ENCODE data around the gene RIPK3. TPM values are rescaled to one million over a fixed set of nuclear protein-coding genes. Genes with fewer than 3 reads are reported as not detected.

The RIPK3 gene
- total RNA-seq, 1 donor from 2014 or later, result 3.5 TPM

GRCh38 chr14:24291446-24292117, 48.2 kb downstream of the RIPK3 start:
- DNase-seq (ENCODE audit: low spot score), result no peak
- intact Hi-C loops (cut with DNase I), result no loop called here

- intact Hi-C loops (cut with DNase I), result no loop called here
- DNase-seq (ENCODE audit: low spot score), result no peak
Observed at GRCh38 chr14:24290746-24291145, 49.0 kb downstream of the RIPK3 start.

- DNase-seq (ENCODE audit: low spot score), result no peak
- intact Hi-C loops (cut with DNase I), result no loop called here
Observed at GRCh38 chr14:24289649-24290280, 50.0 kb downstream of the RIPK3 start.

- intact Hi-C loops (cut with DNase I), result no loop called here
- no peak for DNase-seq (ENCODE audit: low spot score)
Observed at GRCh38 chr14:24286996-24287395, 52.8 kb downstream of the RIPK3 start.

Other genes with a start within 250 kb of the RIPK3 start
- gene PCK2, start 245.7 kb downstream of the RIPK3 start, total RNA-seq, result 2.2 TPM
- gene DCAF11, start 225.2 kb downstream of the RIPK3 start, total RNA-seq, result 54.1 TPM
- gene NRL, start 225.0 kb downstream of the RIPK3 start, total RNA-seq, result 2.4 TPM
- 112 TPM for gene FITM1, start 209.3 kb downstream of the RIPK3 start, total RNA-seq
- gene PSME1, start 203.8 kb downstream of the RIPK3 start, total RNA-seq, result 61.3 TPM
- 14.6 TPM for gene EMC9, start 198.4 kb downstream of the RIPK3 start, total RNA-seq
- gene PSME2, start 193.4 kb downstream of the RIPK3 start, total RNA-seq, result 49.7 TPM
- 31.3 TPM for gene RNF31, start 192.5 kb downstream of the RIPK3 start, total RNA-seq
- 44.8 TPM for gene IRF9, start 178.7 kb downstream of the RIPK3 start, total RNA-seq
- 5.7 TPM for gene REC8, start 167.9 kb downstream of the RIPK3 start, total RNA-seq
- 15.7 TPM for gene IPO4, start 151.2 kb downstream of the RIPK3 start, total RNA-seq
- 19.1 TPM for gene TM9SF1, start 144.6 kb downstream of the RIPK3 start, total RNA-seq
- not detected for gene TSSK4, start 134.3 kb downstream of the RIPK3 start, total RNA-seq
- 30.0 TPM for gene CHMP4A, start 126.5 kb downstream of the RIPK3 start, total RNA-seq
- 16.7 TPM for gene MDP1, start 123.9 kb downstream of the RIPK3 start, total RNA-seq
- gene NEDD8, start 107.6 kb downstream of the RIPK3 start, total RNA-seq, result 167 TPM
- 33.2 TPM for gene GMPR2, start 107.1 kb downstream of the RIPK3 start, total RNA-seq
- gene TINF2, start 97.4 kb downstream of the RIPK3 start, total RNA-seq, result 42.3 TPM
- 0.48 TPM for gene TGM1, start 76.8 kb downstream of the RIPK3 start, total RNA-seq
- gene RABGGTA, start 68.4 kb downstream of the RIPK3 start, total RNA-seq, result 13.3 TPM
- gene DHRS1, start 40.2 kb downstream of the RIPK3 start, total RNA-seq, result 8.5 TPM
- 28.3 TPM for gene NOP9, start 40.1 kb downstream of the RIPK3 start, total RNA-seq
- gene CIDEB, start 32.0 kb downstream of the RIPK3 start, total RNA-seq, result 2.4 TPM
- 2.2 TPM for gene LTB4R2, start 29.9 kb downstream of the RIPK3 start, total RNA-seq
- 1.8 TPM for gene LTB4R, start 28.5 kb downstream of the RIPK3 start, total RNA-seq
- gene ADCY4, start 4.9 kb downstream of the RIPK3 start, total RNA-seq, result 71.9 TPM
- 13.3 TPM for gene NFATC4, start 28.2 kb upstream of the RIPK3 start, total RNA-seq
- gene NYNRIN, start 59.0 kb upstream of the RIPK3 start, total RNA-seq, result 5.0 TPM
- 1.2 TPM for gene CBLN3, start 89.7 kb upstream of the RIPK3 start, total RNA-seq
- 23.5 TPM for gene KHNYN, start 90.0 kb upstream of the RIPK3 start, total RNA-seq
- 58.5 TPM for gene SDR39U1, start 102.8 kb upstream of the RIPK3 start, total RNA-seq
- 0.46 TPM for gene CMA1, start 168.3 kb upstream of the RIPK3 start, total RNA-seq
- 2.2 TPM for gene CTSG, start 236.3 kb upstream of the RIPK3 start, total RNA-seq